Measurements from ENCODE around the gene RAI1.

DNA sequence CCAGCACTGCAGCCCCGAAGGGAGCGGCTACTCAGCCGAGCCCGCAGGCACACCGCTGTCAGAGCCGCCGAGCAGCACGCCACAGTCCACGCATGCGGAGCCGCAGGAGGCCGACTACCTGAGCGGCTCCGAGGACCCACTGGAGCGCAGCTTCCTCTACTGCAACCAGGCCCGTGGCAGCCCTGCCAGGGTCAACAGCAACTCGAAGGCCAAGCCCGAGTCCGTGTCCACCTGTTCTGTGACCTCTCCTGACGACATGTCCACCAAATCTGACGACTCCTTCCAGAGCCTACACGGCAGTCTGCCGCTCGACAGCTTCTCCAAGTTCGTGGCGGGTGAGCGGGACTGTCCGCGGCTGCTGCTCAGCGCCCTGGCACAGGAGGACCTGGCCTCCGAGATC, 113.1 kb downstream of the RAI1 start:
- TF ChIP-seq, protein P1, sequence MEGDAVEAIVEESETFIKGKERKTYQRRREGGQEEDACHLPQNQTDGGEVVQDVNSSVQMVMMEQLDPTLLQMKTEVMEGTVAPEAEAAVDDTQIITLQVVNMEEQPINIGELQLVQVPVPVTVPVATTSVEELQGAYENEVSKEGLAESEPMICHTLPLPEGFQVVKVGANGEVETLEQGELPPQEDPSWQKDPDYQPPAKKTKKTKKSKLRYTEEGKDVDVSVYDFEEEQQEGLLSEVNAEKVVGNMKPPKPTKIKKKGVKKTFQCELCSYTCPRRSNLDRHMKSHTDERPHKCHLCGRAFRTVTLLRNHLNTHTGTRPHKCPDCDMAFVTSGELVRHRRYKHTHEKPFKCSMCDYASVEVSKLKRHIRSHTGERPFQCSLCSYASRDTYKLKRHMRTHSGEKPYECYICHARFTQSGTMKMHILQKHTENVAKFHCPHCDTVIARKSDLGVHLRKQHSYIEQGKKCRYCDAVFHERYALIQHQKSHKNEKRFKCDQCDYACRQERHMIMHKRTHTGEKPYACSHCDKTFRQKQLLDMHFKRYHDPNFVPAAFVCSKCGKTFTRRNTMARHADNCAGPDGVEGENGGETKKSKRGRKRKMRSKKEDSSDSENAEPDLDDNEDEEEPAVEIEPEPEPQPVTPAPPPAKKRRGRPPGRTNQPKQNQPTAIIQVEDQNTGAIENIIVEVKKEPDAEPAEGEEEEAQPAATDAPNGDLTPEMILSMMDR (conservative IDR thresholded peaks at IDR 0.05; ENCODE audit: low read depth, low read length), result no peak
- no peak for TF ChIP-seq EZH2 (IDR thresholded peaks at IDR 0.05; ENCODE audit: borderline replicate concordance, low read depth, low read length, poor library complexity, severe bottlenecking)
